HepG2 (cell line): Measurements from ENCODE around the gene ZACN.

ENCODE experiments used
- BHLHE40 ChIP-seq: IDR thresholded peaks from 2 replicates; pipeline ENCODE4 v1.6.1; 2011; ENCODE audit warnings: low read length, improper control_type of control experiment
- EP300 ChIP-seq, 3 experiments: sonication (generic) in 1 of 3; formaldehyde crosslinking in 1 of 3; IDR thresholded peaks; 2 replicates each; pipeline versions ENCODE4 v1.5.1 to v1.6.1; 2011 to 2020; ENCODE audit warnings: low read depth in 2 of 3, low read length in 2 of 3, borderline replicate concordance in 1 of 3, improper control_type of control experiment in 1 of 3, mild to moderate bottlenecking in 1 of 3, missing genetic modification reagents in 1 of 3, moderate library complexity in 1 of 3
- FOSL1 ChIP-seq: sonication (generic); formaldehyde crosslinking; IDR thresholded peaks from 2 replicates; pipeline ENCODE4 v1.9.0; 2021; ENCODE audit warnings: missing genetic modification reagents, borderline replicate concordance
- MED1 ChIP-seq: sonication (generic); formaldehyde crosslinking; IDR thresholded peaks from 2 replicates; pipeline ENCODE4 v1.4.0; 2020; ENCODE audit warnings: missing genetic modification reagents
- MXI1 ChIP-seq: IDR thresholded peaks from 3 replicates; pipeline ENCODE4 v1.6.1; 2012; ENCODE audit warnings: low read depth, low read length, inconsistent platforms, borderline replicate concordance
- NFE2 ChIP-seq: sonication (generic); formaldehyde crosslinking; IDR thresholded peaks from 2 replicates; pipeline ENCODE4 v1.4.0; 2020; ENCODE audit warnings: missing genetic modification reagents
- NFYB ChIP-seq: sonication (generic); formaldehyde crosslinking; IDR thresholded peaks from 2 replicates; pipeline ENCODE4 v1.4.0; 2020; ENCODE audit warnings: missing genetic modification reagents
- SUZ12 ChIP-seq: fragments of 150-350 bp; IDR thresholded peaks from 2 replicates; pipeline ENCODE4 v1.6.1; 2014; ENCODE audit warnings: low read depth, low read length
- ZNF207 ChIP-seq: fragments of 450-650 bp; IDR thresholded peaks from 2 replicates; pipeline ENCODE4 v1.6.1; 2016; ENCODE audit warnings: antibody characterized with exemption, borderline replicate concordance
- TF ChIP-seq, protein P1 (sequence below): sonication (generic); formaldehyde crosslinking; IDR thresholded peaks from 2 replicates; pipeline ENCODE4 v1.5.0; 2020; ENCODE audit warnings: mild to moderate bottlenecking, missing genetic modification reagents, moderate library complexity
- TF ChIP-seq, protein P2 (sequence below): sonication (generic); formaldehyde crosslinking; IDR thresholded peaks from 2 replicates; pipeline ENCODE4 v1.4.0; 2020; ENCODE audit warnings: missing genetic modification reagents

- TF ChIP-seq, protein P1, sequence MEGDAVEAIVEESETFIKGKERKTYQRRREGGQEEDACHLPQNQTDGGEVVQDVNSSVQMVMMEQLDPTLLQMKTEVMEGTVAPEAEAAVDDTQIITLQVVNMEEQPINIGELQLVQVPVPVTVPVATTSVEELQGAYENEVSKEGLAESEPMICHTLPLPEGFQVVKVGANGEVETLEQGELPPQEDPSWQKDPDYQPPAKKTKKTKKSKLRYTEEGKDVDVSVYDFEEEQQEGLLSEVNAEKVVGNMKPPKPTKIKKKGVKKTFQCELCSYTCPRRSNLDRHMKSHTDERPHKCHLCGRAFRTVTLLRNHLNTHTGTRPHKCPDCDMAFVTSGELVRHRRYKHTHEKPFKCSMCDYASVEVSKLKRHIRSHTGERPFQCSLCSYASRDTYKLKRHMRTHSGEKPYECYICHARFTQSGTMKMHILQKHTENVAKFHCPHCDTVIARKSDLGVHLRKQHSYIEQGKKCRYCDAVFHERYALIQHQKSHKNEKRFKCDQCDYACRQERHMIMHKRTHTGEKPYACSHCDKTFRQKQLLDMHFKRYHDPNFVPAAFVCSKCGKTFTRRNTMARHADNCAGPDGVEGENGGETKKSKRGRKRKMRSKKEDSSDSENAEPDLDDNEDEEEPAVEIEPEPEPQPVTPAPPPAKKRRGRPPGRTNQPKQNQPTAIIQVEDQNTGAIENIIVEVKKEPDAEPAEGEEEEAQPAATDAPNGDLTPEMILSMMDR (CRISPR knock-in tag), result no peak
- TF ChIP-seq EP300 (IDR thresholded peaks at IDR 0.05; ENCODE audit: low read depth in 2 of 2, low read length in 2 of 2) (no peak), EP300 (CRISPR knock-in tag; IDR thresholded peaks at IDR 0.05; ENCODE audit: borderline replicate concordance) (no peak), ZNF207 (no peak), BHLHE40 (no peak), NFYB (CRISPR knock-in tag) (no peak), FOSL1 (CRISPR knock-in tag) (no peak), SUZ12 (no peak), MED1 (no peak), NFE2 (CRISPR knock-in tag) (no peak), MXI1 (no peak)
- TF ChIP-seq, protein P2, sequence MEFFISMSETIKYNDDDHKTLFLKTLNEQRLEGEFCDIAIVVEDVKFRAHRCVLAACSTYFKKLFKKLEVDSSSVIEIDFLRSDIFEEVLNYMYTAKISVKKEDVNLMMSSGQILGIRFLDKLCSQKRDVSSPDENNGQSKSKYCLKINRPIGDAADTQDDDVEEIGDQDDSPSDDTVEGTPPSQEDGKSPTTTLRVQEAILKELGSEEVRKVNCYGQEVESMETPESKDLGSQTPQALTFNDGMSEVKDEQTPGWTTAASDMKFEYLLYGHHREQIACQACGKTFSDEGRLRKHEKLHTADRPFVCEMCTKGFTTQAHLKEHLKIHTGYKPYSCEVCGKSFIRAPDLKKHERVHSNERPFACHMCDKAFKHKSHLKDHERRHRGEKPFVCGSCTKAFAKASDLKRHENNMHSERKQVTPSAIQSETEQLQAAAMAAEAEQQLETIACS, result no peak
Measured at GRCh38 chr17:76120658-76121008, 41.7 kb downstream of the ZACN start.
